Measurements from ENCODE around the gene RNMT.
"Not testable (repeated sequence)": the region's sequence is repeated elsewhere in the genome, so short reads cannot be mapped to it uniquely, and the experiment has no call there.

RNMT gene

GRCh38 chr18:13745696-13746095, 19.2 kb downstream of the RNMT start:
- Histone ChIP-seq H2AFZ (ENCODE audit: low read depth) (no peak overlapping the region), H3K4me2 (no peak overlapping the region), H3K79me2 (ENCODE audit: insufficient read depth, low read depth) (no peaks in the 10 kb centered on the region), H3K27ac (no peak overlapping the region), H3K27me3 (ENCODE audit: insufficient read depth, low read depth) (no peaks in the 10 kb centered on the region), H3K4me1 (ENCODE audit: low read depth, poor library complexity, severe bottlenecking) (no peaks in the 10 kb centered on the region), H3K9ac (no peak overlapping the region), H4K20me1 (ENCODE audit: insufficient read depth) (no peaks in the 10 kb centered on the region), H3K4me3 (IDR thresholded peaks at IDR 0.05; ENCODE audit: insufficient read depth, low read depth, low read length) (no peak overlapping the region), H3K36me3 (ENCODE audit: insufficient read depth) (no peaks in the 10 kb centered on the region; the same call in 1 of the 2 replicates)
- TF ChIP-seq CTCF (conservative IDR thresholded peaks at IDR 0.05; ENCODE audit: low read depth, low read length) = no peak

GRCh38 chr18:13746633-13747032, 20.2 kb downstream of the RNMT start:
- Histone ChIP-seq H2AFZ (ENCODE audit: low read depth) (no peak overlapping the region), H3K4me1 (ENCODE audit: low read depth, poor library complexity, severe bottlenecking) (no peaks in the 10 kb centered on the region), H3K9ac (no peak overlapping the region), H3K4me3 (IDR thresholded peaks at IDR 0.05; ENCODE audit: insufficient read depth, low read depth, low read length) (no peak overlapping the region), H3K79me2 (ENCODE audit: insufficient read depth, low read depth) (no peaks in the 10 kb centered on the region), H3K27me3 (ENCODE audit: insufficient read depth, low read depth) (no peaks in the 10 kb centered on the region), H3K36me3 (ENCODE audit: insufficient read depth) (no peaks in the 10 kb centered on the region; the same call in 1 of the 2 replicates), H3K4me2 (no peak overlapping the region), H4K20me1 (ENCODE audit: insufficient read depth) (no peaks in the 10 kb centered on the region), H3K27ac (no peak overlapping the region)
- no peak for TF ChIP-seq CTCF (conservative IDR thresholded peaks at IDR 0.05; ENCODE audit: low read depth, low read length)

- H3K79me2 ChIP-seq (ENCODE audit: insufficient read depth, low read depth); H3K27ac ChIP-seq; H3K4me2 ChIP-seq; H3K9ac ChIP-seq; H4K20me1 ChIP-seq (ENCODE audit: insufficient read depth); H2AFZ ChIP-seq (ENCODE audit: low read depth); H3K4me3 ChIP-seq (IDR thresholded peaks at IDR 0.05; ENCODE audit: insufficient read depth, low read depth, low read length); H3K36me3 ChIP-seq (ENCODE audit: insufficient read depth); H3K4me1 ChIP-seq (ENCODE audit: low read depth, poor library complexity, severe bottlenecking); H3K27me3 ChIP-seq (ENCODE audit: insufficient read depth, low read depth): not testable (repeated sequence)
Measured at GRCh38 chr18:13751599-13751998, 25.1 kb downstream of the RNMT start.

GRCh38 chr18:13756261-13756660, 29.8 kb downstream of the RNMT start:
- Histone ChIP-seq H3K27ac (no peak overlapping the region), H3K9ac (no peak overlapping the region), H3K4me2 (no peak overlapping the region), H2AFZ (ENCODE audit: low read depth) (no peak overlapping the region), H3K79me2 (ENCODE audit: insufficient read depth, low read depth) (no peaks in the 10 kb centered on the region), H4K20me1 (ENCODE audit: insufficient read depth) (no peaks in the 10 kb centered on the region), H3K4me1 (ENCODE audit: low read depth, poor library complexity, severe bottlenecking) (no peaks in the 10 kb centered on the region), H3K36me3 (ENCODE audit: insufficient read depth) (no peaks in the 10 kb centered on the region; the same call in 1 of the 2 replicates), H3K4me3 (IDR thresholded peaks at IDR 0.05; ENCODE audit: insufficient read depth, low read depth, low read length) (no peak overlapping the region), H3K27me3 (ENCODE audit: insufficient read depth, low read depth) (no peaks in the 10 kb centered on the region)
- TF ChIP-seq CTCF (conservative IDR thresholded peaks at IDR 0.05; ENCODE audit: low read depth, low read length) = no peak

- Histone ChIP-seq H2AFZ (ENCODE audit: low read depth) (no peak overlapping the region), H3K4me3 (IDR thresholded peaks at IDR 0.05; ENCODE audit: insufficient read depth, low read depth, low read length) (no peak overlapping the region), H3K4me1 (ENCODE audit: low read depth, poor library complexity, severe bottlenecking) (no peaks in the 10 kb centered on the region), H3K79me2 (ENCODE audit: insufficient read depth, low read depth) (no peaks in the 10 kb centered on the region), H3K9ac (no peak overlapping the region), H3K27ac (no peak overlapping the region), H3K36me3 (ENCODE audit: insufficient read depth) (no peaks in the 10 kb centered on the region; the same call in 1 of the 2 replicates), H3K27me3 (ENCODE audit: insufficient read depth, low read depth) (no peaks in the 10 kb centered on the region), H4K20me1 (ENCODE audit: insufficient read depth) (no peaks in the 10 kb centered on the region), H3K4me2 (no peak overlapping the region)
- TF ChIP-seq CTCF (conservative IDR thresholded peaks at IDR 0.05; ENCODE audit: low read depth, low read length) = no peak
Measured at GRCh38 chr18:13756671-13757070, 30.2 kb downstream of the RNMT start.

Data from KMS-11 (cell line).